ENCODE measurements around the gene ZNF827. TPM values are rescaled to one million over a fixed set of nuclear protein-coding genes. Genes with fewer than 3 reads are reported as not detected.

The ZNF827 gene
- total RNA-seq, 1 donor from 2014 or later = 116 TPM

DNA sequence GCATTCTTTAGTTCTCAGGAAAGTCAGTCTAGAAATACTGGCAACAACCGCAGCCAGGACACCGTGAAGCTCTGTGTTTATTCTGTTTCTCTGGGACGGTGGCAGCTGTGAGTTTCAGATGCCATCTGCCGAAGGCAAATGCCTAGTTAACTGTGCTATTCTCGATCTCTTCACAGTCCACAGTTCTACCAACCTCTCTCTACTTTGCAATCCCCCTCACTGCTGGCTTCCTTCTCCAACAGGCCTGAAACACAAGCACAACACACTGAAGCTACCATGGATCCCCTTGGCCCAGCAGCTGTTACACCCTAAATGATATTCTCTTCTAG lies 118.8 kb downstream of the ZNF827 start:
- Mint-ChIP-seq H3K27ac (peak overlapping the region; percentile 24), H3K9me3 (no peaks in the 10 kb centered on the region), H3K4me3 (no peak overlapping the region), H3K27me3 (ENCODE audit: low read depth) (no peaks in the 10 kb centered on the region), H3K36me3 (peaks cover 46% of the 10 kb centered on the region), H3K4me1 (peaks cover 9% of the 10 kb centered on the region)
- TF ChIP-seq, protein P1, sequence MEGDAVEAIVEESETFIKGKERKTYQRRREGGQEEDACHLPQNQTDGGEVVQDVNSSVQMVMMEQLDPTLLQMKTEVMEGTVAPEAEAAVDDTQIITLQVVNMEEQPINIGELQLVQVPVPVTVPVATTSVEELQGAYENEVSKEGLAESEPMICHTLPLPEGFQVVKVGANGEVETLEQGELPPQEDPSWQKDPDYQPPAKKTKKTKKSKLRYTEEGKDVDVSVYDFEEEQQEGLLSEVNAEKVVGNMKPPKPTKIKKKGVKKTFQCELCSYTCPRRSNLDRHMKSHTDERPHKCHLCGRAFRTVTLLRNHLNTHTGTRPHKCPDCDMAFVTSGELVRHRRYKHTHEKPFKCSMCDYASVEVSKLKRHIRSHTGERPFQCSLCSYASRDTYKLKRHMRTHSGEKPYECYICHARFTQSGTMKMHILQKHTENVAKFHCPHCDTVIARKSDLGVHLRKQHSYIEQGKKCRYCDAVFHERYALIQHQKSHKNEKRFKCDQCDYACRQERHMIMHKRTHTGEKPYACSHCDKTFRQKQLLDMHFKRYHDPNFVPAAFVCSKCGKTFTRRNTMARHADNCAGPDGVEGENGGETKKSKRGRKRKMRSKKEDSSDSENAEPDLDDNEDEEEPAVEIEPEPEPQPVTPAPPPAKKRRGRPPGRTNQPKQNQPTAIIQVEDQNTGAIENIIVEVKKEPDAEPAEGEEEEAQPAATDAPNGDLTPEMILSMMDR (IDR thresholded peaks at IDR 0.05; ENCODE audit: unreplicated experiment) = no peak
- DNase-seq (ENCODE audit: low spot score in 2 of 2, unreplicated experiment in 2 of 2) = no peak

DNA sequence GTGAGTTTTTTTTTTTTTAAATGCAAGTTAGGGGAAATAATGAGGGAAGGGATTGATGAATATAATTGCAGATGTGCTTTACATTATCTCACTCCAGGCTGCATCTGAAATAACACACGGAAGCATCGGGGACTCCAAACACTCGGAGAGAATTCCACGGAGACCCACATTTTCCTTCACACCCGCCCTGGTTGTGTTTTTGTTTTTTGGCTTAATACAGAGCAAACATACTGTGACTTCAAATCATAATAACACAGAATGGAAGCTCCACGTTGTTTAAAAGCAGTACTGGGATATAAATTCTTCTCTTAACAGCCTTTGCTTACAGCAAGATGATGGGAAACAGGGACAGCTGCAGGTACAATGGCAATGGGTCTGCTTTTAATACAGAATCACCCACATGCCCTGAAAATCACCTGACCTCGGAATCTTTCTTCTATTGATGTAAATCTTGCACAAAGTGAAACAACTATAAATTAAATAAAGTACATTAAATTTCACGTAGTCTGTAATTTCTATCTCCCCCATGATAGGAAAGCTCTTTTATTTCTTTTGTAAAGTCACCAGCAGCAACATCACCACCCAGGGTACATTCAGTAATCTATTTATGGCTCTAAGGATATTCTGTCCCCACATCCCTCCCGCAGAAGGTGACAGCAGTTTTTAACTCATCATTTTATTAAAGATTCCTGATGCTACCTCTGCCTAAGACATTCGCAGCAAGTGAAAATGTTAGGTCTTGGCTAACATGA lies 119.3 kb downstream of the ZNF827 start:
- H3K4me1 Mint-ChIP-seq = peaks cover 9% of the 10 kb centered on the region
- TF ChIP-seq, protein P1 (IDR thresholded peaks at IDR 0.05; ENCODE audit: unreplicated experiment) = no peak
- no peak for DNase-seq (ENCODE audit: low spot score in 2 of 2, unreplicated experiment in 2 of 2)
- H3K4me3 Mint-ChIP-seq = no peak overlapping the region
- no peaks in the 10 kb centered on the region for H3K9me3 Mint-ChIP-seq
- no peaks in the 10 kb centered on the region for H3K27me3 Mint-ChIP-seq (ENCODE audit: low read depth)
- H3K36me3 Mint-ChIP-seq = peaks cover 46% of the 10 kb centered on the region
- H3K27ac Mint-ChIP-seq = peak overlapping the region; percentile 16

DNA sequence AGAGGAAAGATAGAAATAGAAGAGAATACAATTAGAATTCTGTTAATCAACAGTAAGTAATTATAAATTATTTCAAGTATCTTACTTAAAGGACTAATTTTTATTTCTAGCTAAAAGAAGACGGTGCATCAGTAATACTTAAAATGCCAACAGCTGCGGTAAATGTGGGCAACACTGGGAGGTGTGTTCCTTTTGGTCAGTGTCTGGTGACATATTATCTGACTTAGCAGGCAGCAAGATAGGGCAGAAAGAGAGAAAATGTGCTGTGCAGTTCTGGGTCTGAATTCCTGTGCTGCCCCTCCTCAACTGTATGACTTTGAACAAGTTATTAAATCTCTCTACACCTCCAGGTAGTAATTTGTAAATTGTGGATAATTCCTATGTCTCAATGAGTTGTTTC lies 120.6 kb downstream of the ZNF827 start:
- TF ChIP-seq, protein P1 (IDR thresholded peaks at IDR 0.05; ENCODE audit: unreplicated experiment) = no peak
- Mint-ChIP-seq H3K4me3 (no peak overlapping the region), H3K9me3 (peaks cover 1% of the 10 kb centered on the region), H3K4me1 (peaks cover 9% of the 10 kb centered on the region), H3K27ac (peak overlapping the region; percentile 21), H3K27me3 (ENCODE audit: low read depth) (no peaks in the 10 kb centered on the region), H3K36me3 (peaks cover 54% of the 10 kb centered on the region)
- DNase-seq (ENCODE audit: low spot score in 2 of 2, unreplicated experiment in 2 of 2) = no peak

DNA sequence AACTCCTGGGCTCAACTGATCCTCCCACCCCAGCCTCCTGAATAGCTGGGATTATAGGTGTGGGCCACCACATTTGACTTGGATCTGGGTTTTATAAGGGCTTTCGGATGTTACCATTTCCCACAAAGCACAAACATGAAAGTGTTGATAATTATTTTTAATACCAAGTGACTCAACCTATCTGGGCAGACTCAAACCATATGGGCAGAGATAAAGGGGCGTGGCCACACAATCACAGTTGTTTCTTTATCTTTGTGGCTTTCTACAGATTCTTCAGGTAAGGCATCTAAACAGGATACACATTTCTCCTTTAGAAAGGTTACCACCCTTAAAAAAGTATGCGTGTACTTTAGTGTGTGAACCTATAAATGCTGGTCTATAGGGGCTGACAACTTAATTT lies 122.5 kb downstream of the ZNF827 start:
- no peaks in the 10 kb centered on the region for H3K27me3 Mint-ChIP-seq (ENCODE audit: low read depth)

DNA sequence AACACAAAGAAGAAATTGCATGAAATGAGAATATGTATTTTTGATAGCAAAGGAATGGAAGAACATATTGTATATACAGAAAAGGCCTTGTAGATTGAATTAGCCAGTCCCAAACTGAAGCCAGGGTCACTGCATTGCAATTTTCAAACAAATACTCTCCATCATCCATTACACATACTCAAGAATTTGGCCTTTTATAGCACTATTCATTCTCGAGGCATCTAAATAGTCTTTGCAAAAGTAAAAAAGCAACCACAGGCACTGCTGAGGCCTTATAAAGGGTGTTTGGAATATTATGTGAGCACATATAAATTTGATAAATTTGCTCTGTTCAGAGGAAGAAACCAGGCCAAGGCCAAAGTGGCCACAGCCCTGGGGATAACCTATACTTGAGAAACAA lies 123.0 kb downstream of the ZNF827 start:
- no peaks in the 10 kb centered on the region for H3K4me1 Mint-ChIP-seq
- peaks cover 60% of the 10 kb centered on the region for H3K36me3 Mint-ChIP-seq
- no peak overlapping the region for H3K27ac Mint-ChIP-seq
- TF ChIP-seq, protein P1 (IDR thresholded peaks at IDR 0.05; ENCODE audit: unreplicated experiment) = no peak
- H3K9me3 Mint-ChIP-seq = peaks cover 5% of the 10 kb centered on the region
- H3K27me3 Mint-ChIP-seq (ENCODE audit: low read depth) = no peaks in the 10 kb centered on the region
- H3K4me3 Mint-ChIP-seq = no peak overlapping the region
- DNase-seq (ENCODE audit: low spot score in 2 of 2, unreplicated experiment in 2 of 2) = no peak

More for the DNA sequence above, 122.5 kb downstream of the ZNF827 start:
- peaks cover 59% of the 10 kb centered on the region for H3K36me3 Mint-ChIP-seq
- H3K4me1 Mint-ChIP-seq = no peaks in the 10 kb centered on the region
- no peak overlapping the region for H3K4me3 Mint-ChIP-seq
- TF ChIP-seq, protein P1 (IDR thresholded peaks at IDR 0.05; ENCODE audit: unreplicated experiment) = no peak
- DNase-seq (ENCODE audit: low spot score in 2 of 2, unreplicated experiment in 2 of 2) = no peak
- H3K9me3 Mint-ChIP-seq = peaks cover 3% of the 10 kb centered on the region
- peak overlapping the region; percentile 11 for H3K27ac Mint-ChIP-seq

All from mesothelial cell of epicardium (in vitro differentiated cells).